Upper lobe of left lung (tissue), 6 donors: Measurements from ENCODE around the gene AIFM3. TPM values are rescaled to one million over a fixed set of nuclear protein-coding genes. Genes with fewer than 3 reads are reported as not detected.
A peak's percentile ranks its signal among the peaks of the same experiment; 100 is the strongest.

Experiments
- ATAC-seq, 2 donors: fragments of 200-7000 bp; cut with Tn5 transposase; one replicate each; pipeline ENCODE4 v1.9.1; 2022; ENCODE audit warnings: mild to moderate bottlenecking in 2 of 2, moderate library complexity in 2 of 2; ENCODE audit not compliant: low FRiP score in 2 of 2
- DNase-seq, 2 donors: peaks; one replicate each; pipeline ENCODE4 v3.0.0-alpha.2; 2019 to 2020
- H3K27ac ChIP-seq, 4 donors: fragments of 200-600 bp; sonication (generic); one replicate each; pipeline ENCODE4 v1.5.1; 2016 to 2019
- H3K27me3 ChIP-seq, 4 donors: fragments of 200-600 bp; sonication (generic); one replicate each; pipeline ENCODE4 v1.5.1; 2017 to 2019
- H3K36me3 ChIP-seq, 4 donors: fragments of 200-600 bp; sonication (generic); one replicate each; pipeline ENCODE4 v1.5.1; 2016 to 2019
- H3K4me1 ChIP-seq, 4 donors: fragments of 200-600 bp; sonication (generic); one replicate each; pipeline ENCODE4 v1.5.1; 2018 to 2019
- H3K4me3 ChIP-seq, 4 donors: fragments of 200-600 bp; sonication (generic); one replicate each; pipeline ENCODE4 v1.5.1; 2017 to 2019; ENCODE audit warnings: mild to moderate bottlenecking in 2 of 4, moderate library complexity in 1 of 4
- H3K9me3 ChIP-seq, 4 donors: fragments of 200-600 bp; sonication (generic); one replicate each; pipeline ENCODE4 v1.5.1; 2018 to 2019
- EP300 ChIP-seq, 4 donors: sonication (generic); formaldehyde crosslinking; IDR thresholded peaks; one replicate each; pipeline ENCODE4 v1.5.1; 2017; ENCODE audit warnings: antibody characterized with exemption in 4 of 4, control low read depth in 2 of 4
- POLR2A ChIP-seq, 4 donors: fragments of 450-650 bp; IDR thresholded peaks; one replicate each; pipeline ENCODE4 v1.5.1; 2016 to 2017; ENCODE audit warnings: antibody characterized with exemption in 4 of 4, mild to moderate bottlenecking in 2 of 4
- POLR2AphosphoS5 ChIP-seq, 2 donors: sonication (generic); formaldehyde crosslinking; IDR thresholded peaks; one replicate each; pipeline ENCODE4 v1.5.1; 2017; ENCODE audit warnings: antibody characterized with exemption in 2 of 2
- WGBS, 2 donors: methylation state at CpG; one replicate each; pipeline ENCODE4 v1.1.5; 2017 to 2018; 5-methylcytosine and 5-hydroxymethylcytosine counted together
- total RNA-seq, 6 donors: library from RNA; depleted of rRNA in 4 of 6; stranded (reverse); fragments of >200 nt in 4 of 6; gene quantifications; one replicate each; pipeline versions ENCODE4 v1.1.0 to v1.2.1, GENCODE V29; 2016 to 2021
- TF ChIP-seq, protein P1 (sequence below), 6 experiments: fragments of 450-650 bp in 4 of 6; fragments of 200-600 bp in 2 of 6; sonication (generic) in 2 of 6; IDR thresholded peaks; one replicate each; pipeline ENCODE4 v1.5.1; 2016 to 2019; ENCODE audit warnings: antibody characterized with exemption in 6 of 6
- donor health status: DM: no; HTN: no; CAD: no; lungs with moderate emphysema.
- donor health status: DM: no; HTN: yes; CAD: no; lungs with severe emphysema.

The AIFM3 gene
- total RNA-seq, 6 donors from 2014 or later: 4.7 to 9.4 (median 6.6) TPM

DNA sequence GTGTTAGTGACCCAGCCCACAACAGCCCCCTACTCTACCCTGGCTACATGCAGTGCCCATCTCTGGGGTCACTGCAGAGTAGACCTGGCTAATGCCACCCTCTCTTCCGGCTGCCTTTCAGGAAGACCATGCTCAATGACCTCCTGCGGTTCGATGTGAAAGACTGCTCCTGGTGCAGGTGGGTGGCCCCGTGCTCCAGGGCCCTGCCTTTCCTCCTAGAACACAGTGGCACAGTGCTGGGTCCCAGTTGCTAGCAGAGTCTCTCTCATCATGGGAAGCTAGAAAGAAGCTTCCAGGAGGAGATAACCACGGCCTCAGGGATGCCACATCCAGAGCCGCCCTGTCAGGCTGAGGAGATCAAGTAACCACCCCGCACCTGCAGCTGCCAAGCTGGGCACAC lies 18.7 kb downstream of the AIFM3 start:
- TF ChIP-seq, protein P1, sequence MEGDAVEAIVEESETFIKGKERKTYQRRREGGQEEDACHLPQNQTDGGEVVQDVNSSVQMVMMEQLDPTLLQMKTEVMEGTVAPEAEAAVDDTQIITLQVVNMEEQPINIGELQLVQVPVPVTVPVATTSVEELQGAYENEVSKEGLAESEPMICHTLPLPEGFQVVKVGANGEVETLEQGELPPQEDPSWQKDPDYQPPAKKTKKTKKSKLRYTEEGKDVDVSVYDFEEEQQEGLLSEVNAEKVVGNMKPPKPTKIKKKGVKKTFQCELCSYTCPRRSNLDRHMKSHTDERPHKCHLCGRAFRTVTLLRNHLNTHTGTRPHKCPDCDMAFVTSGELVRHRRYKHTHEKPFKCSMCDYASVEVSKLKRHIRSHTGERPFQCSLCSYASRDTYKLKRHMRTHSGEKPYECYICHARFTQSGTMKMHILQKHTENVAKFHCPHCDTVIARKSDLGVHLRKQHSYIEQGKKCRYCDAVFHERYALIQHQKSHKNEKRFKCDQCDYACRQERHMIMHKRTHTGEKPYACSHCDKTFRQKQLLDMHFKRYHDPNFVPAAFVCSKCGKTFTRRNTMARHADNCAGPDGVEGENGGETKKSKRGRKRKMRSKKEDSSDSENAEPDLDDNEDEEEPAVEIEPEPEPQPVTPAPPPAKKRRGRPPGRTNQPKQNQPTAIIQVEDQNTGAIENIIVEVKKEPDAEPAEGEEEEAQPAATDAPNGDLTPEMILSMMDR (IDR thresholded peaks at IDR 0.05): no peak
- TF ChIP-seq POLR2AphosphoS5 (IDR thresholded peaks at IDR 0.05): no peak
- no peak for TF ChIP-seq EP300 (IDR thresholded peaks at IDR 0.05)
- TF ChIP-seq POLR2A (IDR thresholded peaks at IDR 0.05): no peak
- Histone ChIP-seq H3K4me1 (peaks cover 14 to 25% (median 21%) of the 10 kb centered on the region in 4 donors), H3K9me3 (no peaks in the 10 kb centered on the region), H3K4me3 (no peak overlapping the region), H3K27ac (no peak overlapping the region), H3K27me3 (no peaks in the 10 kb centered on the region), H3K36me3 (peaks cover 3 to 43% (median 22%) of the 10 kb centered on the region in 4 donors)
- ATAC-seq (no peak), DNase-seq (peak in 1 of 2 donors; percentile 30)
- WGBS, 2 donors: 96 to 97% methylated on average over 3 to 7 of the region's 7 CpGs

DNA sequence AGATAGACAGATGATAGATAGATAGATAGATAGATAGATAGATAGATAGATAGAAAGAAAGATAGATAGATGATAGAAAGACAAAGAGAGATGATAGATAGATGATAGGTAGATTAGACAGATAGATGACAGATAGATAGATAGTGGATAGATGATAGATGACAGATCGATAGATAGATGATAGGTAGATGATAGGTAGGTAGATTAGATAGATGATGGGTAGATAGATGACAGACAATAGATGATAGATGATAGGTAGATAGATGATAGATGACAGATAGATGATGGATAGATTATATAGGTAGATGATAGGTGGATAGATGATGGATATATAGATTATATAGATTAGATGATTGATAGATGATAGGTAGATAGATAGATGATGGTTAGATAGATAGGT lies 19.3 kb downstream of the AIFM3 start:
- DNase-seq: no peak
- no peak for ATAC-seq
- 94 to 96% methylated on average over 1 of the region's 1 CpG for WGBS, 2 donors
- Histone ChIP-seq H3K4me3 (no peak overlapping the region), H3K27ac (no peak overlapping the region), H3K4me1 (peaks cover 9 to 19% (median 15%) of the 10 kb centered on the region in 4 donors), H3K36me3 (peaks cover 3 to 49% (median 27%) of the 10 kb centered on the region in 4 donors), H3K27me3 (no peaks in the 10 kb centered on the region), H3K9me3 (no peaks in the 10 kb centered on the region)
- TF ChIP-seq EP300 (IDR thresholded peaks at IDR 0.05): no peak
- TF ChIP-seq, protein P1 (IDR thresholded peaks at IDR 0.05): no peak
- TF ChIP-seq POLR2A (IDR thresholded peaks at IDR 0.05): no peak
- TF ChIP-seq POLR2AphosphoS5 (IDR thresholded peaks at IDR 0.05): no peak

DNA sequence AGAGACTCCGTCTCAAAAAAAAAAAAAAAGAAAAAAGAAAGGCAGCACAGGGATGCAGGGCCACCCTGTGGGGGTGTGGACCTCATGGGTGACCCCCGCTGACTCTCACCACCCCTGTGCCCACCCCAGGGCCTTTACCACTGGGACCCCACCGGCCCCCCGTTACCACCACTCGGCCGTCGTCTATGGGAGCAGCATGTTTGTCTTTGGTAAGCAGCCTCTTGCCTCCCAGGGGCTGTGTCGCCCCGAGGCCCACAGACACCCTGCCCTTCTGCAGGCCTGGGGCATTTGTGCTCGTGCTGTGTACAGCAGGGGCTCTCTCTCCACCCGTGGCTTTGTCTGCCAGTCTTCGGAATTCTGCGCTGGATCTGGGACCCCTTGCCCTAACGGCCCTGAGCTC lies 20.3 kb downstream of the AIFM3 start:
- DNase-seq (peak in 1 of 2 donors; percentile 61), ATAC-seq (no peak)
- Histone ChIP-seq H3K4me3 (no peak overlapping the region), H3K27ac (no peak overlapping the region), H3K27me3 (no peaks in the 10 kb centered on the region), H3K9me3 (no peaks in the 10 kb centered on the region), H3K4me1 (peaks cover 7 to 14% (median 12%) of the 10 kb centered on the region in 4 donors), H3K36me3 (peaks cover 6 to 60% (median 37%) of the 10 kb centered on the region in 4 donors)
- TF ChIP-seq POLR2A (IDR thresholded peaks at IDR 0.05) (no peak), POLR2AphosphoS5 (IDR thresholded peaks at IDR 0.05) (no peak), EP300 (IDR thresholded peaks at IDR 0.05) (no peak)
- TF ChIP-seq, protein P1 (IDR thresholded peaks at IDR 0.05): no peak
- whole genome bisulfite sequencing, 2 donors: 92 to 94% methylated on average over 13 to 14 of the region's 14 CpGs

DNA sequence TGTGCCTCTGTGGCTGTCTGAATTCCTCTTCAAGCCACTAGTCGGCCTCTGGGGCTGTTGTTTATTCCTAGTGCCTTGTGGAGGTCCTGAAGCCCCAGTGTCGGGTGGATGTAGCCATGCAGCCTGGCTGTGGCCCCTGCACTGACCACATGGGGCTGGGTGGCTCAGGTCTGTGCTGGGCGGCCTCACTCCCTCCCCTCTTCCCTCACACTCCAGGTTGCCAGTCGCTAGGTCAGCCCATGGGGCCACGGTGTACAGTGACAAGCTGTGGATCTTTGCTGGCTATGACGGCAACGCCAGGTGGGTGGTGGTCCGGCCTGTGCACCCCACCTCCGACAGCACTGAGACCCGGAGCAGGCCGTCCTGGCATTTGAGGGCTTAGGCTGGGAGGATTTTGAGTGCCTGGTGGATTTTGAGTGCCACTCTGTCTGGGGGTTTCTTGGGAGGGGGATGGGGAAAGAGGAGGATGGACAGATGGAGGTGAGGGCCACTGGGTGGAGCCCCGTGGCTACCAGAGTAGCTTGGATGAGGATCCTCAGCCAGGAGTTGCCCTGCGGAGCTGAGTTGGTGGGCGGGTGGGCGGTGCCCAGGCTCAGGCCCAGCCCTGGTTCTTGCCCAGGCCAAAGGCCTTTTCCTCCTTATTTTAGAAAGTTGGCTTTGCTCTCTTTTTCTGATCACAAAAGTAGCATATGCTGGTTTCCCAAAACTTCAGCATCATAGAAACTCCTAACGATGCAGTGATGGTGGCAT lies 21.7 kb downstream of the AIFM3 start:
- TF ChIP-seq POLR2A (IDR thresholded peaks at IDR 0.05) (no peak), EP300 (IDR thresholded peaks at IDR 0.05) (no peak), POLR2AphosphoS5 (IDR thresholded peaks at IDR 0.05) (no peak)
- TF ChIP-seq, protein P1 (IDR thresholded peaks at IDR 0.05): no peak
- H3K27me3 ChIP-seq: no peaks in the 10 kb centered on the region
- peaks cover 7 to 73% (median 48%) of the 10 kb centered on the region in 4 donors for H3K36me3 ChIP-seq
- no peak overlapping the region for H3K4me3 ChIP-seq
- H3K27ac ChIP-seq: no peak overlapping the region
- DNase-seq: peak in 1 of 2 donors; percentile 58
- WGBS, 2 donors: 80 to 95% methylated on average over 9 to 16 of the region's 16 CpGs
- ATAC-seq: no peak
- H3K9me3 ChIP-seq: no peaks in the 10 kb centered on the region
- peaks cover 0 to under 1% (median 0%) of the 10 kb centered on the region in 4 donors for H3K4me1 ChIP-seq
